ENCODE results near the gene ODF2. TPM values are rescaled to one million over a fixed set of nuclear protein-coding genes. Genes with fewer than 3 reads are reported as not detected.
"Not testable (repeated sequence)": the region's sequence is repeated elsewhere in the genome, so short reads cannot be mapped to it uniquely, and the experiment has no call there.

Gene ODF2
- total RNA-seq, 4 donors from 2014 or later, result 14.4 to 37.3 (median 25.9) TPM

- H3K27me3 ChIP-seq, result no peaks in the 10 kb centered on the region
- intact Hi-C loops (cut with DNase I; ENCODE audit: low total_unique reads), result no loop called here
- no peaks in the 10 kb centered on the region for H3K9me3 ChIP-seq
- H3K4me1 ChIP-seq, result no peaks in the 10 kb centered on the region
- no peak for DNase-seq
- no peak overlapping the region for H3K27ac ChIP-seq
- no peaks in the 10 kb centered on the region for H3K36me3 ChIP-seq
- H3K4me3 ChIP-seq, result no peak overlapping the region
- TF ChIP-seq CTCF (IDR thresholded peaks at IDR 0.05), result no peak
- no peak for TF ChIP-seq POLR2A (IDR thresholded peaks at IDR 0.05)
Observed at GRCh38 chr9:128498911-128499310, 43.1 kb downstream of the ODF2 start.

- Histone ChIP-seq H3K36me3 (no peaks in the 10 kb centered on the region), H3K9me3 (no peaks in the 10 kb centered on the region), H3K27me3 (no peaks in the 10 kb centered on the region), H3K4me3 (no peak overlapping the region), H3K27ac (no peak overlapping the region), H3K4me1 (no peaks in the 10 kb centered on the region)
- no peak for DNase-seq
- intact Hi-C loops (cut with DNase I; ENCODE audit: low total_unique reads), result no loop called here
- no peak for TF ChIP-seq CTCF (IDR thresholded peaks at IDR 0.05)
- TF ChIP-seq POLR2A (IDR thresholded peaks at IDR 0.05), result no peak
Observed at GRCh38 chr9:128499920-128500319, 44.1 kb downstream of the ODF2 start.

GRCh38 chr9:128503415-128503825 is 47.6 kb downstream of the ODF2 start:
- DNase-seq; H3K36me3 ChIP-seq; H3K9me3 ChIP-seq; H3K4me1 ChIP-seq; intact Hi-C loops (cut with DNase I; ENCODE audit: low total_unique reads); H3K4me3 ChIP-seq; H3K27me3 ChIP-seq: not testable (repeated sequence)
- peak overlapping the region in 1 of 2 donors; percentile 16 for H3K27ac ChIP-seq

- peak overlapping the region; percentile 63 to 94 for H3K4me3 ChIP-seq
Observed at GRCh38 chr9:128503870-128504269, 48.1 kb downstream of the ODF2 start.

GRCh38 chr9:128504485-128505413 is 48.9 kb downstream of the ODF2 start, which contains the start of gene GLE1:
Gene GLE1, plus strand, starts transcription at chr9:128504719. Its CDS starts 87 bp downstream, at chr9:128504806.
- Histone ChIP-seq H3K9me3 (no peaks in the 10 kb centered on the region), H3K4me1 (peaks cover 0 to 3% of the 10 kb centered on the region in 2 donors), H3K27me3 (no peaks in the 10 kb centered on the region), H3K4me3 (peak within 1 kb of the TSS; percentile 63 to 94), H3K27ac (peak within 1 kb of the TSS; percentile 74 to 87), H3K36me3 (no peaks in the 10 kb centered on the region)
- peak; percentile 93 to 96 for DNase-seq
- no peak for TF ChIP-seq CTCF (IDR thresholded peaks at IDR 0.05)
- peak; percentile 37 to 67 for TF ChIP-seq POLR2A (IDR thresholded peaks at IDR 0.05)
- intact Hi-C loops (cut with DNase I; ENCODE audit: low total_unique reads), result no loop called here

More at GRCh38 chr9:128503870-128504269, 48.1 kb downstream of the ODF2 start:
- Histone ChIP-seq H3K27me3 (no peaks in the 10 kb centered on the region), H3K9me3 (no peaks in the 10 kb centered on the region), H3K36me3 (no peaks in the 10 kb centered on the region), H3K4me1 (peaks cover 0 to 3% of the 10 kb centered on the region in 2 donors), H3K27ac (peak overlapping the region; percentile 74 to 87)
- DNase-seq, result peak; percentile 24 to 28
- intact Hi-C loops (cut with DNase I; ENCODE audit: low total_unique reads), result no loop called here
- TF ChIP-seq POLR2A (IDR thresholded peaks at IDR 0.05) (no peak), CTCF (IDR thresholded peaks at IDR 0.05) (no peak)
